GM18519 (cell line): Measurements from ENCODE around the gene SHISA9.

ENCODE experiments used
- ATAC-seq: cut with Tn5 transposase; IDR thresholded peaks from one replicate; pipeline ENCODE4 v1.9.1; 2021; ENCODE audit warnings: mild to moderate bottlenecking, moderate library complexity; ENCODE audit not compliant: unreplicated experiment, low FRiP score

Gene SHISA9

GRCh38 chr16:13236308-13236707 lies 334.9 kb downstream of the SHISA9 start:
- ATAC-seq, result no peak

GRCh38 chr16:13238182-13238581 lies 336.8 kb downstream of the SHISA9 start:
- no peak for ATAC-seq

GRCh38 chr16:13242201-13242600 lies 340.8 kb downstream of the SHISA9 start:
- no peak for ATAC-seq

- no peak for ATAC-seq
Measured at GRCh38 chr16:13244770-13245169, 343.4 kb downstream of the SHISA9 start.

GRCh38 chr16:13245713-13246377 lies 344.4 kb downstream of the SHISA9 start:
- ATAC-seq, result no peak

GRCh38 chr16:13254998-13255614 lies 353.7 kb downstream of the SHISA9 start:
- ATAC-seq, result no peak

- ATAC-seq, result no peak
Measured at GRCh38 chr16:13262270-13263090, 361.1 kb downstream of the SHISA9 start.

GRCh38 chr16:13264749-13265552 lies 363.6 kb downstream of the SHISA9 start:
- no peak for ATAC-seq

- ATAC-seq, result no peak
Measured at GRCh38 chr16:13269359-13269758, 368.0 kb downstream of the SHISA9 start.

GRCh38 chr16:13269905-13270528 lies 368.6 kb downstream of the SHISA9 start:
- no peak for ATAC-seq

GRCh38 chr16:13270602-13271001 lies 369.2 kb downstream of the SHISA9 start:
- no peak for ATAC-seq

GRCh38 chr16:13289515-13289914 lies 388.1 kb downstream of the SHISA9 start:
- no peak for ATAC-seq
